Peyer's patch (tissue), 4 donors: ENCODE data around the gene NID1. TPM values are rescaled to one million over a fixed set of nuclear protein-coding genes. Genes with fewer than 3 reads are reported as not detected.

Experiments
- DNase-seq, 3 donors: peaks; one replicate each; pipeline ENCODE4 v3.0.0-alpha.2; 2017 to 2019
- H3K27ac ChIP-seq, 4 donors: fragments of 200-600 bp; sonication (generic); one replicate each; pipeline ENCODE4 v1.5.1; 2016 to 2019
- H3K27me3 ChIP-seq, 2 donors: fragments of 200-600 bp; sonication (generic); one replicate each; pipeline ENCODE4 v1.5.1; 2019
- H3K36me3 ChIP-seq, 3 donors: fragments of 200-600 bp; sonication (generic); one replicate each; pipeline ENCODE4 v1.5.1; 2016 to 2019
- H3K4me1 ChIP-seq, 4 donors: fragments of 200-600 bp; sonication (generic); one replicate each; pipeline ENCODE4 v1.5.1; 2016 to 2019
- H3K4me3 ChIP-seq, 4 donors: fragments of 200-600 bp; sonication (generic); 1 replicate in 3 of 4; 2 replicates in 1 of 4; pipeline ENCODE4 v1.5.1; 2016 to 2019; ENCODE audit warnings: mild to moderate bottlenecking in 1 of 4
- H3K9me3 ChIP-seq, 4 donors: fragments of 200-600 bp; sonication (generic); one replicate each; pipeline ENCODE4 v1.5.1; 2016 to 2019; ENCODE audit warnings: mild to moderate bottlenecking in 1 of 4
- CTCF ChIP-seq, 6 experiments: fragments of 450-650 bp in 4 of 6; fragments of 200-600 bp in 2 of 6; sonication (generic) in 1 of 6; IDR thresholded peaks; one replicate each; pipeline ENCODE4 v1.5.1; 2017 to 2019; ENCODE audit warnings: antibody characterized with exemption in 6 of 6, mild to moderate bottlenecking in 3 of 6, moderate library complexity in 1 of 6
- POLR2A ChIP-seq, 2 donors: fragments of 450-650 bp; IDR thresholded peaks; one replicate each; pipeline ENCODE4 v1.5.1; 2017; ENCODE audit warnings: antibody characterized with exemption in 2 of 2, mild to moderate bottlenecking in 2 of 2, moderate library complexity in 2 of 2
- total RNA-seq, 4 donors: library from RNA; depleted of rRNA; stranded (reverse); fragments of >200 nt; gene quantifications; one replicate each; pipeline ENCODE4 v1.1.0, GENCODE V29; 2016

NID1 gene
- total RNA-seq, 4 donors from 2014 or later = 20.5 to 92.4 (median 62.0) TPM

- Histone ChIP-seq H3K4me1 (no peaks in the 10 kb centered on the region), H3K27me3 (no peaks in the 10 kb centered on the region)
Observed at GRCh38 chr1:236110137-236110536, 45.2 kb upstream of the NID1 start.

GRCh38 chr1:236108027-236108648 lies 43.2 kb upstream of the NID1 start:
- Histone ChIP-seq H3K4me1 (peaks cover 0 to 3% (median 0%) of the 10 kb centered on the region in 4 donors), H3K27me3 (no peaks in the 10 kb centered on the region), H3K9me3 (no peaks in the 10 kb centered on the region), H3K36me3 (no peaks in the 10 kb centered on the region), H3K4me3 (no peak overlapping the region), H3K27ac (no peak overlapping the region)
- DNase-seq = no peak
- no peak for TF ChIP-seq POLR2A (IDR thresholded peaks at IDR 0.05)
- TF ChIP-seq CTCF (IDR thresholded peaks at IDR 0.05) = no peak

More at GRCh38 chr1:236110137-236110536, 45.2 kb upstream of the NID1 start:
- Histone ChIP-seq H3K27ac (no peak overlapping the region), H3K36me3 (no peaks in the 10 kb centered on the region), H3K9me3 (no peaks in the 10 kb centered on the region), H3K4me3 (no peak overlapping the region)
- DNase-seq = no peak
- TF ChIP-seq POLR2A (IDR thresholded peaks at IDR 0.05) (no peak), CTCF (IDR thresholded peaks at IDR 0.05) (no peak)

- H3K4me1 ChIP-seq = peaks cover 0 to 3% (median 0%) of the 10 kb centered on the region in 4 donors
- no peaks in the 10 kb centered on the region for H3K36me3 ChIP-seq
- no peak overlapping the region for H3K4me3 ChIP-seq
- H3K27me3 ChIP-seq = no peaks in the 10 kb centered on the region
- no peak for DNase-seq
- no peaks in the 10 kb centered on the region for H3K9me3 ChIP-seq
- no peak overlapping the region for H3K27ac ChIP-seq
- no peak for TF ChIP-seq CTCF (IDR thresholded peaks at IDR 0.05)
- TF ChIP-seq POLR2A (IDR thresholded peaks at IDR 0.05) = no peak
Observed at GRCh38 chr1:236107121-236107907, 42.4 kb upstream of the NID1 start.

- peak in 2 of 3 donors; percentile 32 to 77 for DNase-seq
- no peaks in the 10 kb centered on the region for H3K27me3 ChIP-seq
- TF ChIP-seq CTCF (IDR thresholded peaks at IDR 0.05) (peak; percentile 75 to 85 (median 82)), POLR2A (IDR thresholded peaks at IDR 0.05) (no peak)
- H3K4me1 ChIP-seq = peaks cover 0 to 3% (median 0%) of the 10 kb centered on the region in 4 donors
- H3K9me3 ChIP-seq = no peaks in the 10 kb centered on the region
- H3K4me3 ChIP-seq = no peak overlapping the region
- H3K36me3 ChIP-seq = no peaks in the 10 kb centered on the region
- H3K27ac ChIP-seq = no peak overlapping the region
Observed at GRCh38 chr1:236103646-236104218, 38.8 kb upstream of the NID1 start.

- TF ChIP-seq CTCF (IDR thresholded peaks at IDR 0.05) (no peak), POLR2A (IDR thresholded peaks at IDR 0.05) (no peak)
Observed at GRCh38 chr1:236103059-236103458, 38.2 kb upstream of the NID1 start.

More at GRCh38 chr1:236103059-236103458, 38.2 kb upstream of the NID1 start:
- H3K27ac ChIP-seq = no peak overlapping the region
- H3K36me3 ChIP-seq = no peaks in the 10 kb centered on the region
- DNase-seq = no peak
- no peak overlapping the region for H3K4me3 ChIP-seq
- H3K27me3 ChIP-seq = no peaks in the 10 kb centered on the region
- no peaks in the 10 kb centered on the region for H3K9me3 ChIP-seq
- H3K4me1 ChIP-seq = peaks cover 0 to 3% (median 0%) of the 10 kb centered on the region in 4 donors
